HEK293T (cell line): ENCODE measurements around the gene HHLA2.

Experiments used
- CTBP1 ChIP-seq: fragments of 450-650 bp; IDR thresholded peaks from 2 replicates; pipeline ENCODE4 v1.6.1; 2016; ENCODE audit warnings: borderline replicate concordance
- FOXA1 ChIP-seq: fragments of 450-650 bp; IDR thresholded peaks from 2 replicates; pipeline ENCODE4 v1.6.1; 2016; ENCODE audit warnings: mild to moderate bottlenecking
- FOXK2 ChIP-seq: fragments of 450-650 bp; IDR thresholded peaks from 2 replicates; pipeline ENCODE4 v1.6.1; 2016; ENCODE audit warnings: mild to moderate bottlenecking
- FOXM1 ChIP-seq: fragments of 450-650 bp; IDR thresholded peaks from 2 replicates; pipeline ENCODE4 v1.6.1; 2017; ENCODE audit warnings: mild to moderate bottlenecking, borderline replicate concordance
- L3MBTL2 ChIP-seq: fragments of 450-650 bp; conservative IDR thresholded peaks from 2 replicates; pipeline ENCODE4 v1.6.1; 2016; ENCODE audit warnings: mild to moderate bottlenecking
- SP1 ChIP-seq: fragments of 450-650 bp; IDR thresholded peaks from 2 replicates; pipeline ENCODE4 v1.6.1; 2017
- SUZ12 ChIP-seq: fragments of 450-650 bp; IDR thresholded peaks from 2 replicates; pipeline ENCODE4 v1.6.1; 2016; ENCODE audit warnings: mild to moderate bottlenecking

DNA sequence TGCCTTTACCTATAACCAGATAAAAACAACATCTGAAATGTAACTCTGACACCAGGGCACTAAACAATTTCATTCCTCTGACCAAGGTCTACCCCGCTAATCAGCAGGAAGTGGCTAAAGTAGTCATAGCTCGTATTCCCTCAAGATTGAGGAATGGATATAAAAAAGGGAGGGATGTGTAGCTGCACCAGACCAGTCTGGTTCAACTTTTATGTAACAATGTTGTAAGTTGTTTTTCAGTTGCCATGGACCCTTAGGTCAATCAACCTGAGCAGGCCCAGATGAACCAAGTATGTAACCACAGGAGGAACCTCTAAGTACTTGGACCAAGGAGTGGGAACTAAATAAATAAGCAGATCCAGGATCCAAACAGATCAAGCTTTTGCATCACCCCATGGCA lies 45.7 kb upstream of the HHLA2 start:
- TF ChIP-seq FOXK2, result no peak
- no peak for TF ChIP-seq SUZ12
- TF ChIP-seq SP1, result no peak
- TF ChIP-seq FOXM1, result no peak
- TF ChIP-seq FOXA1, result no peak
- no peak for TF ChIP-seq CTBP1
- TF ChIP-seq L3MBTL2, result no peak
